Keratinocyte (primary cell): ENCODE measurements around the gene KATNBL1. TPM values are rescaled to one million over a fixed set of nuclear protein-coding genes. Genes with fewer than 3 reads are reported as not detected.

Experiments used
- DNase-seq: peaks from one replicate; pipeline ENCODE4 v3.0.0-alpha.2; 2011; ENCODE audit warnings: low read depth, missing footprints, low spot score
- FAIRE-seq: peaks from 2 replicates; lab custom pipeline; 2011; peaks lifted over from hg19 to GRCh38; lab: Jason Lieb, UNC
- H2AFZ ChIP-seq: 2 replicates; pipeline ENCODE4 v1.6.0; 2012; ENCODE audit warnings: low read length, control low read depth, inconsistent platforms; ENCODE audit not compliant: control insufficient read depth
- H3K27ac ChIP-seq: 2 replicates; pipeline ENCODE4 v1.5.1; 2011; ENCODE audit warnings: low read length; ENCODE audit not compliant: control insufficient read depth, insufficient read depth
- H3K27me3 ChIP-seq: 3 replicates; pipeline ENCODE4 v1.6.0; 2011; ENCODE audit warnings: low read length; ENCODE audit not compliant: control insufficient read depth, insufficient read depth; ENCODE audit errors: extremely low read depth
- H3K36me3 ChIP-seq, 2 experiments: 2 replicates in 1 of 2; 3 replicates in 1 of 2; pipeline ENCODE4 v1.5.1; 2011; ENCODE audit warnings: low read length in 2 of 2, mild to moderate bottlenecking in 1 of 2; ENCODE audit not compliant: control insufficient read depth in 2 of 2, insufficient read depth in 2 of 2; ENCODE audit errors: extremely low read depth in 1 of 2
- H3K4me1 ChIP-seq: 3 replicates; pipeline ENCODE4 v1.5.1; 2011; ENCODE audit warnings: low read length; ENCODE audit not compliant: control insufficient read depth, insufficient read depth; ENCODE audit errors: extremely low read depth
- H3K4me2 ChIP-seq: 3 replicates; pipeline ENCODE4 v1.6.0; 2011; ENCODE audit warnings: low read depth, low read length; ENCODE audit not compliant: control insufficient read depth, insufficient read depth; ENCODE audit errors: extremely low read depth
- H3K4me3 ChIP-seq, 3 experiments: fragments of 200-600 bp in 1 of 3; sonication (generic) in 1 of 3; 2 replicates in 2 of 3; 3 replicates in 1 of 3; pipeline ENCODE4 v1.5.1; 2011 to 2016; ENCODE audit warnings: low read length in 3 of 3, mild to moderate bottlenecking in 3 of 3, control low read depth in 2 of 3, inconsistent platforms in 1 of 3, low read depth in 1 of 3, mixed read lengths in 1 of 3, mixed run types in 1 of 3, moderate library complexity in 1 of 3; ENCODE audit not compliant: control insufficient read depth in 2 of 3, insufficient read depth in 2 of 3; ENCODE audit errors: extremely low read depth in 1 of 3
- H3K79me2 ChIP-seq: 2 replicates; pipeline ENCODE4 v1.6.0; 2012; ENCODE audit warnings: low read length; ENCODE audit not compliant: control insufficient read depth, insufficient read depth
- H3K9ac ChIP-seq: 3 replicates; pipeline ENCODE4 v1.6.0; 2011; ENCODE audit warnings: low read length; ENCODE audit not compliant: control insufficient read depth, insufficient read depth; ENCODE audit errors: extremely low read depth
- H3K9me1 ChIP-seq: 3 replicates; pipeline ENCODE4 v1.6.0; 2011; ENCODE audit warnings: low read length; ENCODE audit not compliant: control insufficient read depth, insufficient read depth; ENCODE audit errors: extremely low read depth
- H3K9me3 ChIP-seq: 2 replicates; pipeline ENCODE4 v1.5.1; 2012; ENCODE audit warnings: low read depth, low read length; ENCODE audit not compliant: control insufficient read depth
- H4K20me1 ChIP-seq: 3 replicates; pipeline ENCODE4 v1.6.0; 2011; ENCODE audit warnings: low read length; ENCODE audit not compliant: control insufficient read depth, insufficient read depth; ENCODE audit errors: extremely low read depth
- CTCF ChIP-seq, 3 experiments: IDR thresholded peaks in 1 of 3; conservative IDR thresholded peaks in 1 of 3; optimal IDR thresholded peaks in 1 of 3; 2 replicates in 2 of 3; 3 replicates in 1 of 3; pipeline versions ENCODE3 to v1.5.1; 2011; ENCODE audit warnings: low read length in 3 of 3, mild to moderate bottlenecking in 3 of 3, moderate library complexity in 2 of 3, control low read depth in 1 of 3, inconsistent platforms in 1 of 3; ENCODE audit not compliant: insufficient read depth in 2 of 3; ENCODE audit errors: extremely low read depth in 1 of 3
- EZH2 ChIP-seq: IDR thresholded peaks from one replicate; pipeline ENCODE4 v1.6.1; 2012; ENCODE audit warnings: inconsistent platforms, mild to moderate bottlenecking, low read length, moderate library complexity
- dilution Hi-C: fragments of 300-500 bp; cut with MboI; formaldehyde crosslinking; loops from one replicate; pipeline ENCODE4 v1.7.0; 2020; ENCODE audit warnings: low sequenced_read_pairs; ENCODE audit not compliant: extremely low pct_ligation_motif_present
- polyA plus RNA-seq, 5 experiments: library from polyadenylated mRNA; depleted of rRNA in 3 of 5; stranded (reverse) in 3 of 5; stranded (forward) in 1 of 5; unstranded in 1 of 5; fragments of >200 nt; gene quantifications; 1 replicate in 1 of 5; 2 replicates in 3 of 5; 3 replicates in 1 of 5; pipeline versions ENCODE4 v1.2.1 to v1.2.3, GENCODE V29; 2011 to 2012; ENCODE audit warnings: missing spikeins in 2 of 5, low read depth in 1 of 5, low replicate concordance in 1 of 5

The KATNBL1 gene
- polyA plus RNA-seq, 1 donor (not counting 4 experiments of a cell fraction or from before 2014, with no cell fraction given) = 54.0 TPM

DNA sequence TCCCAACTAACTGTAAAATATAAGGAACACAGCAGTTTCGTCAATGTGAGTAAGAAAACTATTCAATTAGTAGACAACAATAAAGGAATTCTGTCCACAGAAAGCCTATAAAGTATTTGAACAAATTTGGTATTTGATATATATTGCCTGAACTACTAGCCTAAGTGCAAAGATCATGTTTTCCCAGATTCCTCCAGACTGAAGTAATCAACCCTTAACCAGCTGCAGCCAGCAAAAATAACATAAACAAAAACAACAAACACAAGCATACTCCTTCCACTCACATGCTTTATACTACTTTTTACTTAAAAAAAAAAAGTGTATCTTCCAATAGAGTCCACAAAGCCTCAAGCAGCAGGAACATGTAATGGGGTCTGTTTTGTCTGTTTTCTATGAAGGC is 84.0 kb downstream of the KATNBL1 start:
- Histone ChIP-seq H3K4me1 (no peaks in the 10 kb centered on the region), H3K27me3 (no peaks in the 10 kb centered on the region), H3K4me3 (no peak overlapping the region), H3K9ac (no peak overlapping the region), H3K27ac (no peak overlapping the region), H3K36me3 (no peaks in the 10 kb centered on the region), H3K9me1 (no peaks in the 10 kb centered on the region), H3K9me3 (no peaks in the 10 kb centered on the region), H2AFZ (no peak overlapping the region), H3K4me2 (no peak overlapping the region), H4K20me1 (no peaks in the 10 kb centered on the region), H3K79me2 (no peaks in the 10 kb centered on the region)
- DNase-seq = no peak
- no peak for TF ChIP-seq CTCF (optimal IDR thresholded peaks at IDR 0.05 in 1 of 3, IDR thresholded peaks at IDR 0.05 in 1 of 3, conservative IDR thresholded peaks at IDR 0.05 in 1 of 3; ENCODE audit: extremely low read depth in 1 of 3, insufficient read depth in 2 of 3, low read length in 3 of 3)
- TF ChIP-seq EZH2 = no peak
- FAIRE-seq = no peak
- dilution Hi-C loops = no loop called here

GRCh38 chr15:34124651-34125050 is 85.2 kb downstream of the KATNBL1 start:
- H3K27me3 ChIP-seq = no peaks in the 10 kb centered on the region
- H3K36me3 ChIP-seq = no peaks in the 10 kb centered on the region
- no peaks in the 10 kb centered on the region for H4K20me1 ChIP-seq
- no peak overlapping the region for H3K9ac ChIP-seq
- DNase-seq (no peak), FAIRE-seq (no peak)
- dilution Hi-C loops = no loop called here
- no peak overlapping the region for H3K4me3 ChIP-seq
- H3K27ac ChIP-seq = no peak overlapping the region
- H3K79me2 ChIP-seq = no peaks in the 10 kb centered on the region
- H2AFZ ChIP-seq = no peak overlapping the region
- no peaks in the 10 kb centered on the region for H3K9me1 ChIP-seq
- no peaks in the 10 kb centered on the region for H3K4me1 ChIP-seq
- H3K4me2 ChIP-seq = no peak overlapping the region
- H3K9me3 ChIP-seq = no peaks in the 10 kb centered on the region
- TF ChIP-seq CTCF (optimal IDR thresholded peaks at IDR 0.05 in 1 of 3, IDR thresholded peaks at IDR 0.05 in 1 of 3, conservative IDR thresholded peaks at IDR 0.05 in 1 of 3; ENCODE audit: extremely low read depth in 1 of 3, insufficient read depth in 2 of 3, low read length in 3 of 3) = no peak
- TF ChIP-seq EZH2 = no peak
